HG03439 (cell line): ENCODE data around the gene BTBD8.

Experiments
- ATAC-seq: cut with Tn5 transposase; IDR thresholded peaks from one replicate; pipeline ENCODE4 v1.9.1; 2021; ENCODE audit warnings: mild to moderate bottlenecking, moderate library complexity; ENCODE audit not compliant: unreplicated experiment

BTBD8 gene

GRCh38 chr1:92188436-92189255 is 108.5 kb downstream of the BTBD8 start:
- no peak for ATAC-seq

- ATAC-seq: no peak
Observed at GRCh38 chr1:92191726-92192125, 111.6 kb downstream of the BTBD8 start.

DNA sequence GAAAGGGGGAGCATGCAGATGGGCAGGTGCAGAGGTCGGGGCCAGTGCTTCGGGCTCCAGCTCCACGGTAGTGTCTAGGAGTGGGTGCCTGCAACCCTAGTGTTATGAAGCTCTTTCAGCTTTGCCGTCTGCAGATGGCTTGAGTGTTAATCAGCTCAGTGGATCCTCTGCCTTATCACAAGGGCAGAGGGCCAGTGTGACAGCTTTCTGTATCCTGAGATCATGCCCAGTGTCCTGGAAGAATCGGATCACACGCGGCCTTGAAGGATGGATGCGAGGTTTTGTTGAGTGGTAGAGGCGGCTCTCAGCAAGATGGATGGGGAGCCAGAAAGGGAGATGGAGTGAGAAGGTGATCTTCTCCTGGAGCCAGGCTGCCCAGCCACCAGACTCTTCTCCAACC is 112.1 kb downstream of the BTBD8 start:
- no peak for ATAC-seq

GRCh38 chr1:92194511-92194910 is 114.4 kb downstream of the BTBD8 start:
- no peak for ATAC-seq

DNA sequence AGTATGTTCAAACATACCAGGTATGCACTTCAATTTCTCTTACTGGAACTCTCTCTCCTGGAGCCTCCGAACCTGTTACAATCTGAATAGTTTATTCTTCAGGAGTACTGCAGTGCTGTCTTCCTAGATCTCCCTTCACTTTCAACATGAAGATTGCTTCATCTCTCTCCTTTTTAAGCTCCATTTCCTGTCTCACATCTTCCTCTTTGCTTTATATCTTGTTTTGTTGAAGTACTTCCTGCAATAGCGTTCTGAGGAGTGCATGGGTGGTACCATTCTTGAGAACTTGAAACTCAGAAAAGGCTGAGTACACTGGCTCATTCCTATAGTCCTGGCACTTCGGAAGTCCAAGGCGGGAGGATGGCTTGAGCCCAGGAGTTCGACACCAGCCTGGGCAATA is 121.8 kb downstream of the BTBD8 start:
- ATAC-seq: no peak

GRCh38 chr1:92203105-92203504 is 123.0 kb downstream of the BTBD8 start:
- no peak for ATAC-seq

DNA sequence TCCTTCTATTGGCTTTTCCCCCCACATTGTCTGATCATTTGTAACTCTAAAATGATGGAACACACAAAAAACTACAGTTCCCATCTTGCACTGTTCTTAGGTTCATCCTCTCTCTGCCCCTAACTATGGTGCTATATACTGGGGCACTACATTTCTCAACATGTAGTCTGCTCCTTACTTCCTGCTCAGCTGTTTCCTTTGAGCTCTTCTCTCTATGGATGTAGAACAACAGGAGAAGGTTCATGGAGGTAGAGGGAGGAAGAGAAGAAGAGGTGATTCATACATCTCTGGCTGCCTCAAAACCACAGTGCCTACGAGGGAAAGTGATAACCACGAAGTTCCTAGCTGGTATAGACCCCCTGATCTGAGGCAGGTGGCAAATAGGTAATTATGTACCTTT is 130.6 kb downstream of the BTBD8 start:
- ATAC-seq: no peak

GRCh38 chr1:92211166-92211565 is 131.0 kb downstream of the BTBD8 start:
- no peak for ATAC-seq

DNA sequence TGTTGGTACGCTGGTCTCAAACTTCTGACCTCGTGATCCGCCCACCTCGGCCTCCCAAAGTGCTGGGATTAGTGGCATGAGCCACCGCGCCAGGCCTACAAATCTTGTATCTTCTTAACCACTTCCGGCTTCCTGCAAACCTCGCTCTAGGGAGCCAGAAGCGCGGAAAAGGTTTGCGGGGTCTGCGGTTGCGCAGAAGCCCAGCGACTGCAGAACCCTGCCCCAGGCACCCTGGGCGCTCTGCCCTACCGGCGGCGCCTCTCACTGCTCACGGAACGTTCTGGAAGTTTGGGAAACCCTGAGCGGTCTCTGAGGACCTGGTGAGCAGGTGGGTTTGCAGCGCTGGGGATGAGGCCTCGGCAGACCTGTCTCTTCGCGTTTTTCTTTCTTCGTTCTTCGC is 137.6 kb downstream of the BTBD8 start, which contains the start of gene C1orf146:
C1orf146 (plus strand) TSS at position 195 of the 400 bp plus-strand sequence. CDS start 13,506 bp downstream, outside the sequence.
- no peak for ATAC-seq

- no peak for ATAC-seq
Observed at GRCh38 chr1:92218559-92218958, 138.4 kb downstream of the BTBD8 start.

DNA sequence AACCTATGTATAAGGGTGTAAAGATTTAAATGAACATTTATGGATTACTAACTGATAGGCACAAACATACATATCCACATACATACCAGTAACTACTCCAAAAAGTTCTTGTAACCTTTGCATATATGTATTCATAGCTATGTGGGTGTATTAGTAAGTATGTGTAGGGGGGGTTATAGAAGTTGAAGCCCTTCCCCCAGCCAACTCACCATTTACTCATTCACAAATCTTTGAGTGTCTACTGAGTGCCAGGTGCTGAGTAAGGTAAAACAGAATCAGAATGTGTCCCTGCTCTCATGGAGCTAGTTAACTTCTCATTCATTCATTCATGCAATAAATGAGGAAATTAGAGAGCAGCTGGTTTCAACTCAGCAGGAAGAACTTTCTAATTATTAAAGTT is 138.9 kb downstream of the BTBD8 start:
- no peak for ATAC-seq

GRCh38 chr1:92228401-92228800 is 148.3 kb downstream of the BTBD8 start:
- no peak for ATAC-seq

GRCh38 chr1:92230736-92231135 is 150.6 kb downstream of the BTBD8 start:
- no peak for ATAC-seq
